Panc1 (cell line): Measurements from ENCODE around the gene SCD5. TPM values are rescaled to one million over a fixed set of nuclear protein-coding genes. Genes with fewer than 3 reads are reported as not detected.

ENCODE experiments used
- ATAC-seq: fragments of 200-7000 bp; cut with Tn5 transposase; 2 replicates; pipeline ENCODE4 v1.9.1; 2020; ENCODE audit warnings: mild to moderate bottlenecking, moderate library complexity
- BruUV-seq: library from RNA; stranded (reverse); fragments of 400-500 nt; replicated peaks from 2 replicates; lab custom pipeline; 2021; lab: Mats Ljungman, UMichigan
- CTCF ChIA-PET: fragments of 300-600 bp; sonication (Branson Sonifier 250); formaldehyde crosslinking; loops from one replicate; lab custom pipeline; 2022; ENCODE audit warnings: antibody characterized with exemption; lab: Charles Lee
- POLR2A ChIA-PET: fragments of 300-600 bp; sonication (Branson Sonifier 250); formaldehyde crosslinking; loops from one replicate; lab custom pipeline; 2022; ENCODE audit warnings: antibody characterized with exemption; lab: Charles Lee
- DNase-seq: peaks from one replicate; pipeline ENCODE4 v3.0.0-alpha.2; 2010; ENCODE audit warnings: low read depth, low spot score
- H3K27ac ChIP-seq: 2 replicates; pipeline ENCODE4 v1.5.1; 2011; ENCODE audit warnings: mild to moderate bottlenecking, low read length, inconsistent platforms
- H3K27me3 ChIP-seq: fragments of 200-500 bp; sonication (Bioruptor generic); 2 replicates; pipeline ENCODE4 v1.6.0; 2014; ENCODE audit warnings: low read length, inconsistent platforms; ENCODE audit not compliant: control insufficient read depth, insufficient read depth
- H3K36me3 ChIP-seq: fragments of 200-500 bp; sonication (Bioruptor generic); 2 replicates; pipeline ENCODE4 v1.5.1; 2014; ENCODE audit warnings: inconsistent platforms, mild to moderate bottlenecking, low read length, moderate library complexity; ENCODE audit not compliant: control insufficient read depth, insufficient read depth
- H3K4me1 ChIP-seq: 2 replicates; pipeline ENCODE4 v1.5.1; 2011; ENCODE audit warnings: inconsistent platforms, mild to moderate bottlenecking, low read length, moderate library complexity; ENCODE audit not compliant: control insufficient read depth, insufficient read depth
- H3K4me3 ChIP-seq, 2 experiments: 2 replicates each; pipeline ENCODE4 v1.5.1; 2011 to 2012; ENCODE audit warnings: low read depth in 2 of 2, low read length in 2 of 2, mild to moderate bottlenecking in 2 of 2, inconsistent platforms in 1 of 2, moderate library complexity in 1 of 2
- H3K9me3 ChIP-seq: fragments of 200-500 bp; sonication (Bioruptor generic); 2 replicates; pipeline ENCODE4 v1.5.1; 2014; ENCODE audit warnings: low read depth, mild to moderate bottlenecking, inconsistent platforms, low read length, moderate library complexity; ENCODE audit not compliant: control insufficient read depth, insufficient read depth
- POLR2AphosphoS5 ChIP-seq: IDR thresholded peaks from 2 replicates; pipeline ENCODE4 v1.6.1; 2012; ENCODE audit warnings: mild to moderate bottlenecking, low read depth, low read length, moderate library complexity
- SIN3A ChIP-seq: IDR thresholded peaks from 2 replicates; pipeline ENCODE4 v1.6.1; 2012; ENCODE audit warnings: low read depth, mild to moderate bottlenecking, low read length, moderate library complexity, borderline replicate concordance; ENCODE audit not compliant: insufficient read depth
- TCF7L2 ChIP-seq: IDR thresholded peaks from 2 replicates; pipeline ENCODE4 v1.6.1; 2011; ENCODE audit warnings: mild to moderate bottlenecking, low read depth, low read length, inconsistent platforms
- in situ Hi-C: cut with HindIII; loops from 2 replicates; pipeline ENCODE4 v1.10.0; 2016; ENCODE audit warnings: low sequenced_read_pairs, low pct_unique_long_range_greater_than_20kb
- intact Hi-C: fragments of 100-400 bp; cut with micrococcal nuclease; formaldehyde crosslinking; loops from one replicate; pipeline ENCODE4 v1.10.0; 2022; ENCODE audit not compliant: unreplicated experiment
- total RNA-seq: library from RNA; stranded (reverse); gene quantifications from one replicate; pipeline ENCODE4 v1.2.1, GENCODE V29; 2021; ENCODE audit not compliant: unreplicated experiment
- TF ChIP-seq, protein P1 (sequence below): fragments of 450-650 bp; IDR thresholded peaks from 2 replicates; pipeline ENCODE4 v1.5.1; 2017; ENCODE audit warnings: mild to moderate bottlenecking
- TF ChIP-seq, protein P2 (sequence below), 2 experiments: IDR thresholded peaks; 2 replicates each; pipeline ENCODE4 v1.6.1; 2011 to 2012; ENCODE audit warnings: low read depth in 2 of 2, control low read depth in 1 of 2, low read length in 1 of 2, mild to moderate bottlenecking in 1 of 2, moderate library complexity in 1 of 2; ENCODE audit not compliant: insufficient read depth in 1 of 2

The SCD5 gene
- total RNA-seq, 1 experiment from 2014 or later = 2.0 TPM

DNA sequence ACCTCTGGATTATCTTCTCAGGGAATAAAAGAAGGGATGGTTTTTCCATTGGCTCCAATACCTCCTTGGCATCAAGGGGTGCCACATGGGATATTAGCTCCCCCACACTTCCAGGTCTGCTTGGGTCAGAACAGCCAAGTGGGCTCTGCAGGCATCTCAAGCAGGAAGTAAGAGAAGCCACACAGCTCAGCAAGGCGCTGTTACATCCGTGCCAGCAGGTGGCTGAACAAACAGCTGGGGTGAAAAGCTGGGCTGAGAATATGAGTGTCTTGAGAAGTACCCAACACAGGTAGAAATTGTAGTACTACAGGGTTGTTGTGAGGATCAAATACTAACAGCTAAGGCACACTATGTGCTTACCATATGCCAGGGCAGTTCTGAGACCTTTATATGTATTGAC lies 160.1 kb downstream of the SCD5 start:
- Histone ChIP-seq H3K9me3 (no peaks in the 10 kb centered on the region), H3K36me3 (no peaks in the 10 kb centered on the region), H3K27me3 (no peaks in the 10 kb centered on the region), H3K4me3 (no peak overlapping the region), H3K4me1 (no peaks in the 10 kb centered on the region), H3K27ac (no peak overlapping the region)
- no peak for TF ChIP-seq SIN3A
- TF ChIP-seq, protein P1, sequence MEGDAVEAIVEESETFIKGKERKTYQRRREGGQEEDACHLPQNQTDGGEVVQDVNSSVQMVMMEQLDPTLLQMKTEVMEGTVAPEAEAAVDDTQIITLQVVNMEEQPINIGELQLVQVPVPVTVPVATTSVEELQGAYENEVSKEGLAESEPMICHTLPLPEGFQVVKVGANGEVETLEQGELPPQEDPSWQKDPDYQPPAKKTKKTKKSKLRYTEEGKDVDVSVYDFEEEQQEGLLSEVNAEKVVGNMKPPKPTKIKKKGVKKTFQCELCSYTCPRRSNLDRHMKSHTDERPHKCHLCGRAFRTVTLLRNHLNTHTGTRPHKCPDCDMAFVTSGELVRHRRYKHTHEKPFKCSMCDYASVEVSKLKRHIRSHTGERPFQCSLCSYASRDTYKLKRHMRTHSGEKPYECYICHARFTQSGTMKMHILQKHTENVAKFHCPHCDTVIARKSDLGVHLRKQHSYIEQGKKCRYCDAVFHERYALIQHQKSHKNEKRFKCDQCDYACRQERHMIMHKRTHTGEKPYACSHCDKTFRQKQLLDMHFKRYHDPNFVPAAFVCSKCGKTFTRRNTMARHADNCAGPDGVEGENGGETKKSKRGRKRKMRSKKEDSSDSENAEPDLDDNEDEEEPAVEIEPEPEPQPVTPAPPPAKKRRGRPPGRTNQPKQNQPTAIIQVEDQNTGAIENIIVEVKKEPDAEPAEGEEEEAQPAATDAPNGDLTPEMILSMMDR = no peak
- TF ChIP-seq POLR2AphosphoS5 = no peak
- TF ChIP-seq, protein P2, sequence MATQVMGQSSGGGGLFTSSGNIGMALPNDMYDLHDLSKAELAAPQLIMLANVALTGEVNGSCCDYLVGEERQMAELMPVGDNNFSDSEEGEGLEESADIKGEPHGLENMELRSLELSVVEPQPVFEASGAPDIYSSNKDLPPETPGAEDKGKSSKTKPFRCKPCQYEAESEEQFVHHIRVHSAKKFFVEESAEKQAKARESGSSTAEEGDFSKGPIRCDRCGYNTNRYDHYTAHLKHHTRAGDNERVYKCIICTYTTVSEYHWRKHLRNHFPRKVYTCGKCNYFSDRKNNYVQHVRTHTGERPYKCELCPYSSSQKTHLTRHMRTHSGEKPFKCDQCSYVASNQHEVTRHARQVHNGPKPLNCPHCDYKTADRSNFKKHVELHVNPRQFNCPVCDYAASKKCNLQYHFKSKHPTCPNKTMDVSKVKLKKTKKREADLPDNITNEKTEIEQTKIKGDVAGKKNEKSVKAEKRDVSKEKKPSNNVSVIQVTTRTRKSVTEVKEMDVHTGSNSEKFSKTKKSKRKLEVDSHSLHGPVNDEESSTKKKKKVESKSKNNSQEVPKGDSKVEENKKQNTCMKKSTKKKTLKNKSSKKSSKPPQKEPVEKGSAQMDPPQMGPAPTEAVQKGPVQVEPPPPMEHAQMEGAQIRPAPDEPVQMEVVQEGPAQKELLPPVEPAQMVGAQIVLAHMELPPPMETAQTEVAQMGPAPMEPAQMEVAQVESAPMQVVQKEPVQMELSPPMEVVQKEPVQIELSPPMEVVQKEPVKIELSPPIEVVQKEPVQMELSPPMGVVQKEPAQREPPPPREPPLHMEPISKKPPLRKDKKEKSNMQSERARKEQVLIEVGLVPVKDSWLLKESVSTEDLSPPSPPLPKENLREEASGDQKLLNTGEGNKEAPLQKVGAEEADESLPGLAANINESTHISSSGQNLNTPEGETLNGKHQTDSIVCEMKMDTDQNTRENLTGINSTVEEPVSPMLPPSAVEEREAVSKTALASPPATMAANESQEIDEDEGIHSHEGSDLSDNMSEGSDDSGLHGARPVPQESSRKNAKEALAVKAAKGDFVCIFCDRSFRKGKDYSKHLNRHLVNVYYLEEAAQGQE (IDR thresholded peaks at IDR 0.05; ENCODE audit: insufficient read depth in 1 of 2, low read depth in 2 of 2, low read length in 1 of 2) = no peak
- TF ChIP-seq TCF7L2 = no peak
- ATAC-seq = no peak
- DNase-seq = no peak
- CTCF ChIA-PET = no interaction called here
- no TSS peak for BruUV-seq
- in situ Hi-C loops = no loop called here
- POLR2A ChIA-PET = no interaction called here
- intact Hi-C loops = no loop called here

DNA sequence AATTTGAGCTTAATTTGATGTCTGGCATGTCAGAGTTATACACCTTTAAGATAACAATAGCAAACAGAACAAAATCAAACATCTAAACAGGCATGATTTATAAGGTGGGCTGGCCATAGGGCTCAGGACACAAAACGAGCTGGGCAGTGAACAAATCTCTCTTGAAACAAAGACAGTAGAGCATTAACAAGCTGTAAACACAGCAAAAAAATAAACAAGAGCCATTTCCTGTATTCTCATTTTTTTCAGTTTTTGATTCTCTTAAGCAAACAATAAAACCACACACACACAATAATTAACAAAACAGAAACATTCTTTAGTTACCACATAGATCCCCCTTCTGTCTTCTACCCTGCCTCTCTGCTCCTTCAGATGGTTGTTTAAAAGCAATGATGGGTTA lies 168.5 kb downstream of the SCD5 start:
- no peak overlapping the region for H3K27ac ChIP-seq
- no peaks in the 10 kb centered on the region for H3K27me3 ChIP-seq
- in situ Hi-C loops = no loop called here
- no TSS peak for BruUV-seq
- DNase-seq = no peak
- no peak overlapping the region for H3K4me3 ChIP-seq
- no peaks in the 10 kb centered on the region for H3K36me3 ChIP-seq
- H3K9me3 ChIP-seq = no peaks in the 10 kb centered on the region
- no peaks in the 10 kb centered on the region; the same call in 1 of the 2 replicates for H3K4me1 ChIP-seq
- POLR2A ChIA-PET = no interaction called here
- TF ChIP-seq, protein P1 = no peak
- TF ChIP-seq POLR2AphosphoS5 (no peak), TCF7L2 (no peak), SIN3A (no peak)
- TF ChIP-seq, protein P2 (IDR thresholded peaks at IDR 0.05; ENCODE audit: insufficient read depth in 1 of 2, low read depth in 2 of 2, low read length in 1 of 2) = no peak
- ATAC-seq = no peak
- CTCF ChIA-PET = no interaction called here
- intact Hi-C loops = no loop called here
